Erythroblast (primary cell): ENCODE measurements around the gene DCST2.

Experiments
- GATA1 ChIP-seq: IDR thresholded peaks from 2 replicates; pipeline ENCODE4 v1.6.1; 2011; ENCODE audit warnings: low read depth, mild to moderate bottlenecking, control low read depth, low read length, moderate library complexity
- POLR2A ChIP-seq: IDR thresholded peaks from 2 replicates; pipeline ENCODE4 v1.6.1; 2011; ENCODE audit warnings: mild to moderate bottlenecking, low read length

GRCh38 chr1:155016231-155016831 lies 17.2 kb downstream of the DCST2 start:
- peak; percentile 7 for TF ChIP-seq POLR2A
- no peak for TF ChIP-seq GATA1
